Gastrocnemius medialis (tissue), 4 donors: ENCODE data around the gene MACROD2.

Experiments used
- CTCF ChIP-seq, 5 experiments: fragments of 450-650 bp in 3 of 5; fragments of 200-600 bp in 2 of 5; sonication (generic) in 2 of 5; IDR thresholded peaks in 4 of 5; conservative IDR thresholded peaks in 1 of 5; 1 replicate in 4 of 5; 2 replicates in 1 of 5; pipeline ENCODE4 v1.5.1; 2016 to 2019; ENCODE audit warnings: antibody characterized with exemption in 5 of 5, mild to moderate bottlenecking in 3 of 5, moderate library complexity in 3 of 5
- POLR2A ChIP-seq, 2 donors: fragments of 450-650 bp; IDR thresholded peaks; one replicate each; pipeline ENCODE4 v1.6.1; 2017; ENCODE audit warnings: antibody characterized with exemption in 2 of 2, mild to moderate bottlenecking in 2 of 2, moderate library complexity in 2 of 2

GRCh38 chr20:16013631-16014030, 2018.3 kb downstream of the MACROD2 start:
- TF ChIP-seq CTCF (IDR thresholded peaks at IDR 0.05 in 4 of 5, conservative IDR thresholded peaks at IDR 0.05 in 1 of 5) (no peak), POLR2A (IDR thresholded peaks at IDR 0.05) (no peak)
